Measurements from ENCODE around the gene PRUNE1.

DNA sequence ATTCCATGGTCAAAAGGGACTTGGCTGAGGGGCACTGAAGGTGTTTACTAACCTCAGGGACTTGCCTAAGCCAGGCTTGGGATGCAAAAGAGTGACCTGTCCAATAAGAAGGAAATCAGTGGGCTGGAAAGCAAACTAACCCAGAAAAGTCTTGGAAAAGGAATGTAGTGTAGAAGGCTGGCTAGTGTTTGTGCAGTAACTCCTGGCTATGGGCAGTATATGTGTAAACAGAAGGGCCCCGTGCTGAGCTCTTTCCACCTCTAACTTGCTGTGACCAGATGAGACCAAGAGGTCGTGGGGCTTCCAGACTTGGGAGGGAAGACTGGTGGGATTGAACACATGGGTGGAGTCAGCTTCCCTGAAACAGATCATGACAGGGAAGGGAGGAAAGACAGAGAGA, 5.6 kb upstream of the PRUNE1 start:
- TF ChIP-seq, protein P1, sequence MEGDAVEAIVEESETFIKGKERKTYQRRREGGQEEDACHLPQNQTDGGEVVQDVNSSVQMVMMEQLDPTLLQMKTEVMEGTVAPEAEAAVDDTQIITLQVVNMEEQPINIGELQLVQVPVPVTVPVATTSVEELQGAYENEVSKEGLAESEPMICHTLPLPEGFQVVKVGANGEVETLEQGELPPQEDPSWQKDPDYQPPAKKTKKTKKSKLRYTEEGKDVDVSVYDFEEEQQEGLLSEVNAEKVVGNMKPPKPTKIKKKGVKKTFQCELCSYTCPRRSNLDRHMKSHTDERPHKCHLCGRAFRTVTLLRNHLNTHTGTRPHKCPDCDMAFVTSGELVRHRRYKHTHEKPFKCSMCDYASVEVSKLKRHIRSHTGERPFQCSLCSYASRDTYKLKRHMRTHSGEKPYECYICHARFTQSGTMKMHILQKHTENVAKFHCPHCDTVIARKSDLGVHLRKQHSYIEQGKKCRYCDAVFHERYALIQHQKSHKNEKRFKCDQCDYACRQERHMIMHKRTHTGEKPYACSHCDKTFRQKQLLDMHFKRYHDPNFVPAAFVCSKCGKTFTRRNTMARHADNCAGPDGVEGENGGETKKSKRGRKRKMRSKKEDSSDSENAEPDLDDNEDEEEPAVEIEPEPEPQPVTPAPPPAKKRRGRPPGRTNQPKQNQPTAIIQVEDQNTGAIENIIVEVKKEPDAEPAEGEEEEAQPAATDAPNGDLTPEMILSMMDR (IDR thresholded peaks at IDR 0.05), result no peak
- no peak for TF ChIP-seq POLR2A (IDR thresholded peaks at IDR 0.05)
